ENCODE data around the gene BMP5. TPM values are rescaled to one million over a fixed set of nuclear protein-coding genes. Genes with fewer than 3 reads are reported as not detected.

BMP5 gene
- total and polyA plus RNA-seq, 2 of the 8 experiments (the other 6 are each of a cell fraction or from before 2014, with no cell fraction given), result 0.02 TPM; not detected in 1

GRCh38 chr6:55902796-55903195 is 27.4 kb upstream of the BMP5 start (continued):
- no peak for TF ChIP-seq RFX5 (IDR thresholded peaks at IDR 0.05; ENCODE audit: borderline replicate concordance, low read depth, low read length)
- no peak for TF ChIP-seq SIX5 (IDR thresholded peaks at IDR 0.05; ENCODE audit: low read depth, low read length)
- no peak for TF ChIP-seq GTF2F1 (IDR thresholded peaks at IDR 0.05; ENCODE audit: borderline replicate concordance, low read depth, low read length)
- TF ChIP-seq HDAC2 (IDR thresholded peaks at IDR 0.05; ENCODE audit: borderline replicate concordance in 1 of 2, low read depth in 2 of 2, low read length in 2 of 2), result no peak
- TF ChIP-seq CREB1 (IDR thresholded peaks at IDR 0.05), result no peak
